Neural cell (in vitro differentiated cells): ENCODE data around the gene NRF1.

Experiments
- RAD21 ChIP-seq: fragments of 450-650 bp; conservative IDR thresholded peaks from 2 replicates; pipeline ENCODE4 v1.6.1; 2014; ENCODE audit warnings: antibody characterized with exemption, mild to moderate bottlenecking, moderate library complexity
- TF ChIP-seq, protein P1 (sequence below): fragments of 450-650 bp; IDR thresholded peaks from 2 replicates; pipeline ENCODE4 v1.5.1; 2014; ENCODE audit warnings: antibody characterized with exemption, mild to moderate bottlenecking, moderate library complexity; ENCODE audit not compliant: poor library complexity, severe bottlenecking

DNA sequence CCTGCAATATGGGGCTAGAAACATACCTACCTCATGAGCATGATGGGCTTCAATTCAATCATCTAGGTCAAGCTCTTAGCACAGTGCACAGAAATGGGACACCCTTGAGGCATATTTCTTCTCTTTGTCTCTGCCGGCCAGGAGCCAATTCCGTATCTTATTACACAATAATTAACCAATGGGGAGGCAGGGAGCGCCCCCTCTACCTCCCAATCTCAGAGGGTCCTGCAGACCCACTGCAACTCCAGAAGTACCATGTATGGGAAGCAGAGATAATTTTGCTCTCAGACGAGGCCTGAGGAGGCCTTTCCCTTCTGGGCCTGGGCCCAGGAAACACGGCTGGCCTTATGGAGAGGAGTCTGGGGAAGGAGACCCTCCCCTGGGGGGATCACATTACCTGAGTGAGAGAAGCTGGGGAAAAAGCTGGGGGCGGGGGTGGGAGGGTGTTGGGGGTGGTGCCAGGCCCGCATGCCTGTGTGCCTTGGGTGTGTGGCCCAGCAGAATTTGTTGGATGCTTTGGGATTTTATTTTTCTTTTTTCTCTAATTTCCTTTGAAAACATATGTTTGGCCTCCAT lies 185.8 kb downstream of the NRF1 start:
- TF ChIP-seq, protein P1, sequence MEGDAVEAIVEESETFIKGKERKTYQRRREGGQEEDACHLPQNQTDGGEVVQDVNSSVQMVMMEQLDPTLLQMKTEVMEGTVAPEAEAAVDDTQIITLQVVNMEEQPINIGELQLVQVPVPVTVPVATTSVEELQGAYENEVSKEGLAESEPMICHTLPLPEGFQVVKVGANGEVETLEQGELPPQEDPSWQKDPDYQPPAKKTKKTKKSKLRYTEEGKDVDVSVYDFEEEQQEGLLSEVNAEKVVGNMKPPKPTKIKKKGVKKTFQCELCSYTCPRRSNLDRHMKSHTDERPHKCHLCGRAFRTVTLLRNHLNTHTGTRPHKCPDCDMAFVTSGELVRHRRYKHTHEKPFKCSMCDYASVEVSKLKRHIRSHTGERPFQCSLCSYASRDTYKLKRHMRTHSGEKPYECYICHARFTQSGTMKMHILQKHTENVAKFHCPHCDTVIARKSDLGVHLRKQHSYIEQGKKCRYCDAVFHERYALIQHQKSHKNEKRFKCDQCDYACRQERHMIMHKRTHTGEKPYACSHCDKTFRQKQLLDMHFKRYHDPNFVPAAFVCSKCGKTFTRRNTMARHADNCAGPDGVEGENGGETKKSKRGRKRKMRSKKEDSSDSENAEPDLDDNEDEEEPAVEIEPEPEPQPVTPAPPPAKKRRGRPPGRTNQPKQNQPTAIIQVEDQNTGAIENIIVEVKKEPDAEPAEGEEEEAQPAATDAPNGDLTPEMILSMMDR: no peak
- TF ChIP-seq RAD21: no peak
